UCSD-AML1 (cell line): ENCODE measurements around the gene ATP8B3.

Experiments used
- DNase-seq: peaks from one replicate; lab custom pipeline; 2025; ENCODE audit not compliant: unreplicated experiment; lab: John Stamatoyannopoulos, UW

ATP8B3 gene

DNA sequence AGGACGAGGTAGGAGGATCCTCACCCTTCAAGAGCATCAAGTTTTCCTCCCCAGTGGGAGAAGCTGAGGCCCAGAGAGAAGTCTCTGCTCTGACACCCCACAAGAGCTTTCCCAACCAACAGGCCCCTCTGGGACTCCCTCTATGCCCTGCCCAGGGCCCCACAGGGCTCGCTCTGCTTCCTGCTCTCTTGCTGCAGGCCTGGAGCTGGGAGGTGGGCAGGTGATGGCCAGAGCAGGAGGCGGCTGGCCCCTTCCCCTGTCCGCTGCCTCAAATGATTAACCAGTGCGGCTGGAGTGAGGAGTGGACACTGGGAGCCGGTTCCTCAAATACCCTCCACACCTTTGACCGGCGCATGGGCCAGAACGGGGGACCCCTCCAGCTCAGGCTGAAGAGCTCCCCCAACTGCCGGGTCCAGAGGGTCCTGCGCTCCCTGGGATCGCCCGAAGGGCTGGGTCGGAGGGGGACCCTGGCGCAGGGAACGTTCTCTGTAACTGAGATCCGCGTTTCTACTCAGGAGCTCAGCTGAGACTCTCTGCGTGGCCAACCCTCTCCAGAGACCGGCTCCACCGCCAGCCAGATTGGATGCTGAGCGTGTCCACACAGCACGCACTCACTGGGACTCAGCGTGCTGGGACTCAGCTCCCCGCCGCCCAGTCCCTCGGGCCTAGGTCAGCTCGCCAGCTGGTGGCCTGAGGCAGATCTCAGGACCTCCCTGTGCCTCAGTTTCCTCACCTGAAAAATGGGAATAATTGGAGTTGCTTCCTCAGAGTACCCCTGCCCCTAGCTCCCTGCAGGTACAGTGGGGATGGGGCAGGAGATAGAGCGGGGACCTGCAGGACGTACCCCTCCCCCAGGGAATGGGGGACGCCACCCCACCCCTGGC lies 65.4 kb downstream of the ATP8B3 start:
- DNase-seq = peak; percentile 38

DNA sequence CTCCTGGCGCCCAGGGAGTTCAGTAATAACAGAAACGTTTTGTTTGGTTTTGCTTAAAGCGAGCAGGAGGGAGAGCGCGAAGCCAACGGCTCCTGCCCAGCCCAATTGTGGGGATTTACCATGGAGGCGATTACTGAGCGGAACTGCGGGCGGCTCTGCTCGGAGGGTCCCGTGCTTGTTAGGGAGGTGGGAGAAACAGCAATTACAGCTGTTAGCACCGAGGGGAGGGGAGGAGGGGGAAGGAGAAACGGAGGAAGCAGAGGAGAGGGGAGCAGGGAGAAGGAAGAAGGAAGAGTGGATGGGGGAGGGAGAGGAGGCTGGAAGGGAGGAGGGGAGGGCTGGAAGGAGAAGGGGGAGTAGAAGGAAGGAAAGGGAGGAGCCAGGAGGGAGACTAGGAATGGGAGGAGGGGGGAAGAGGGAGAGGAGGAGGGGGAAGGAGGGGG lies 66.5 kb downstream of the ATP8B3 start:
- DNase-seq = peak; percentile 49

DNA sequence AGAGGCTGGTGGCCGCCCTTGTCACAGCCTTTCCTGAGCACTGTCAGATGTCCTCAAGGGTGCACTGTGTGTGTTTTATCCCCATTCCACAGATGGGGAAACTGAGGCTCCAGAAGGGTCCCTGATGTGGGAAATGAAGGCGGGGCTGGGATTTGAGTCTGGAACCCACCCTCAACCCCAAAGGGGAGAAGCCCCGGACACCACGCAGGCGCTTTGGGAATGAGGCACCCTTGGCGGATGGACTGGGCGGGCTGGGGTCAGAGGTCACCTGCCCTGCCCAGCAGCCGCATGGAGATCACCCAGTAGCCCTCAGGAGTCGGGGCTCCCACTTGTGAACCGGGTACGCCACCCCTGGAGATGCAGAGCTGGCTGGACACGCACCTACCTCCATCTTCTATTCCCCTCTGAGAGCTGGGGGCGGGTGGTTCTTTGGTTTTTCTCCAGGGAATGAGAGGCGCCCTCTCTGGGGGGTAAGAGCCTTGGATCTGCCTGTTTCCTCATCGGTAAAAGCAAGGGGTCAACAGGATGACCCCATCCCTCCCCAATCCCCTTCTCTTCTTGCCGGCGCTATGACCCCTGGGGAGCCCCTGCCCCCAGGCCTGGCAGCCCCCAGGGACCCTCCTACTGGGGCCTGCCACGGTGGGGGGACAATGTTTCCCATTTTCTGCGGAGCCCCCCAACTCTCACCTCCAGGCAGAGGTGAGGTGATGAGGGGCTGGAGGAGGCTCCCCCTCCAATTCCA lies 67.1 kb downstream of the ATP8B3 start:
- no peak for DNase-seq

DNA sequence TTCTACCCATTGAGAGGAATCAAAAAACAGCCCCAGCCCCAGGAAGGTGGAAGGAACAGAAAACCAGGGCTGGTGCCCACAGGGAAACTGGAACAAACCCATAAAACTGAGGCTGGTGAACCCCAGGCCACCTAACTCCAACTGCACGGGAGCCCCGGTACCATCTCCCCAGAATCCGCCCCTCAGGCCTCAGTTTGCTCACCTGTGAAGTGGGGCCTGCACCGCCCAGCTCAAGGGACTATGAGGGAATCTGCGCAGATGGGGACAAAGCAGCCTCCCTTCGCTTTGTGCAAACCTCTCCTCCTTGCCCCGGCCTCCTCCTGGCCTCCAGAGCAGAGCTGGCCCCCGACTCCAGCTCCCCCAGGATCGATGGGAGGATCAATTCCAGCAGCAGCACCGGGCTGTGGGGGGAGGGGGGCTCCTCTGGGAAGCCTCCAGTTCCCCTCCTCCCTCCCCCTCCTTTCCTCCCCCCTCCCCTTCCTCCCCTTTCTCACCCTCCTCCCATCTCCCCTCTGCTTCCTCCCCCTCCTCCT lies 67.9 kb downstream of the ATP8B3 start:
- DNase-seq = no peak

DNA sequence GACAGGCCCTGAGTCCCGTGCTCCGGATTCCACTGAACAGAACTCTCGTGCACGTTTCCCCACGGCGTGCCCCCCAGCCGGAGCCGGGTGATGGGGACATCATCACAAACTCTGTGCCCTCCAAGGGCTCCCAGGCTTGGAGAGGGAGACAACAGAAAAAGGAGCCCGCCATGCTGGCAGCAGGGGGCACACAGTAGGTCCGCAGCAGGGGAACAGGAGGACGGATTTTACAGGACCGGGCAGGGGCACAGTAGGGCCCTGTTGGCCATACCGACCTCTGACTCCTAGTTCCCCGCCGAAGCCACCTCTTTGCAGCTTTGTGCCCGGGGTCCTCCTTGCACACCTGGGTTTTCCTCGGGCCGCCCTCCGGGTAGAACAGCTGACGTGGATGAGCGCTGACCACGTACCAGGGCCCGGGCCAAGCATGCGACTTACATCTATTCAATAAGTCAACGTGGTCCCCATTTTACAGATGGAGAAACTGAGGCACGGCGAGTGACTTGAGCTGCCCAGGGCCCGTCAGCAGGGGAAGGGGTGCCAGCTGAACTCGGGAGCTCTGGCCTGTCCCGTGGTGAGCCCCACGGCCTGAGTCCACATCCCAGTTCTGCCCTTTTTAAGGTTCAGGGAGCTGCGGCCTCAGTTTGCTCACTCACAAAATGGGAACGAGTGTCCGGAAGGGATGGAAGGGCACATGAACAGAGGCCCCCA lies 68.9 kb downstream of the ATP8B3 start:
- no peak for DNase-seq

DNA sequence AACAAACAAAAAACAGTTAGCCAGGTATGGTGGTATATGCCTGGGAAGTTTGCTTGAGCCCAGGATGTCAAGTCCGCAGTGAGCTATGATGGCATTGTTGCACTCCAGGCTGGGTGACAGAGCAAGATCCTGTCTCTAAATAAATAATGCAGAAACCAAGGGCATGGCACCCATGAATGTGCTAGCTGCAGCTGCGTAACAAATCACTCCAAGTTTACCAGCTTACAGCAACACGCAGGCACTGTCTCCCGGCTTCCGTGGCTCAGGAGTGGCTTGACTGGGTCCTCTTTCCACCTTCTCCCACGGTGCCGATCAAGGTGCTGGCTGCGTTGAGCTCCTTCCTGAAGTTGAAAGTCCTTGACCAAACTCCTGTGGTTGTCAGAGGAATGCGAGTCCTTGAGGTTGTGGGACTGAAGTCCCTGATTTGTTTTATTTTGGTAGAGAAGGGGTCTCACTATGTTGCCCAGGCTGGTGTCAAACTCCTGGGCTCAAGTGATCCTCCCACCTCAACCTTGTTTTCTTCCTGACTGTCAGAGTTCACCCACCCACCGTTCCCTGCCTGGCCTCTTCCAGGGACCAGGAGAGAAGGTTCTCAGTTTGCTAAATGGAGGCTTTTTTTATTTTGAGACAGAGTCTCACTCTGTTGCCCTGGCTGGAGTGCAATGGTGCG lies 72.0 kb downstream of the ATP8B3 start:
- no peak for DNase-seq

DNA sequence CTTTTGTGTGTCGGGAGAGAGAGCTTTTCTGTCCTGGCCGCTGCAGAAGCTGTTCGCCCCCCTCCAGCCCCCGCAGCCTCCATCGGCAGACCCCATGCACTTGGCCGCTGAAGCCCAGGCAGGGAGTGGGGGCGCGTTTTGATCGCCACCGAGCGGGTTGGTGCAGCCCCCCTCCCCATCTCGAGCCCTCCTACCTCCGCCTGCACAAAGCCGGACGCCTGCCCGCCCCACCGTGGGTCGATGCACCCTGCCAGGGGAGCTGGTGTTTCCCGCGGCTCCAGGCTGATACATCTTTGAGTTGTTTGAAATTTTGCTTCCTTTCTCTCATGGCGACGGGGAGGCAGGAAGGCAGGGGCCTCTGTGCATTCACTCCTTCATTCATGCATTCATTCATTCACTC lies 75.1 kb downstream of the ATP8B3 start:
- no peak for DNase-seq

DNA sequence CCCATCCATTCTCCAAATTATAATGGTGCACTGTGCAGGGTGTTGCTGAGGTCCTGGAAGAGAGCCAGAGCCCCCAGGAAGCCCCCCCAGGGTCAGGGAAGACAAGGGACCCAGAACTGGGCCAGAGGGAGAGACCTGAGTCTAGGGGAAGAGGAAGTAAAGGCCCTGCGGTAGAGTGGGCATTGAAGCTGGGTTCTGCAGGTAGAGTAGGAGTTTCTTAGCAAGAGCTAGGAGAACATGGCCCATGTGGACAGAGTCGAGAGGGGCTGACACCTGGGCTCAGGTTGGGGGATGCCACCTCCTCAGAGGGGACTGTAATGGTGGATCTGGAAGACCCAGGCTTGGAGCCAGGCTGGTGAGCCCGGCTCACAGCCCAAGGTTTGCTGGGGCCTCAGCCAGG lies 75.8 kb downstream of the ATP8B3 start:
- no peak for DNase-seq

DNA sequence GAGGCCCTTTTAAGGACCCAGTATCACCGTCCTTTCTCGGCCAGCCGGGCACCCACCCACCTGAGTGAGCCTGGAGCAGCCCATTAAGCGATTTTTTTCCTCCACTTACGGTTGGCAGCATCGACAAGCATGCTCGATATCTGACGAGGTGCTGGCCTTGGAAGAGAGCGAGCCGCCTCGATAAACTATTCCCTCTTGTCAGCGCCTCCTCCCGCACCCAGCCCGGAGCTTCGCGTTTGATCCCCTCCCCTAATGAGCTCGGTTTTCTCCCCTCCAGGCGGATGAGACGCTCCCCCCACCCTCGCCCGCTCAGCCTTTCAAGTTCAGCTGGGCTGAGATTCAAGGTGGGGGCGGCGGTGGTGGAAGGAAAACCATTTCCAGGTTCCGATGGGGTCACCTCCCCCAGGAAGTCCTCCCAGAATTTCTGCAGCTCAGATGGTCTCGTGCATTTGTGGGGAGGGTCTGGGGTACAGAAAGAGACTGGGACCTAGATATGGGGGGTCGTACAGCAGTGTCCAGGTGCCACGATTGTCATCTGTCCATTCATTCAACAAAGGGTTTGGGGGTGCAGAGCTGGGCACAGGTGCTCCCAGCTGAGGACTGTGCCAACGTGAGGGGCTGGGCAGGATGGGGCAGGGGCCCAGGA lies 77.6 kb downstream of the ATP8B3 start:
- DNase-seq = no peak
